SK-N-SH (cell line): ENCODE results near the gene ASCC1. TPM values are rescaled to one million over a fixed set of nuclear protein-coding genes. Genes with fewer than 3 reads are reported as not detected.

ENCODE experiments used
- CTCF ChIA-PET: fragments of 300-600, 350-600 bp; formaldehyde crosslinking; extraction: SDS; loops from one replicate; lab custom pipeline; 2021; lab: Yijun Ruan, JAX
- POLR2A ChIA-PET: fragments of 350-600 bp; sonication (Branson Sonifier 250); formaldehyde crosslinking; extraction: SDS; loops from one replicate; lab custom pipeline; 2020; ENCODE audit warnings: antibody characterized with exemption, inconsistent platforms; lab: Yijun Ruan, JAX
- DNase-seq: peaks from one replicate; pipeline ENCODE4 v3.0.0; 2012
- H2AFZ ChIP-seq: fragments of 200-600 bp; sonication (generic); 2 replicates; pipeline ENCODE4 v1.8.1; 2016; ENCODE audit warnings: antibody characterized with exemption, mild to moderate bottlenecking, low read depth
- H3F3A ChIP-seq: fragments of 200-600 bp; sonication (generic); replicated peaks from 2 replicates; pipeline ENCODE3; 2016; ENCODE audit warnings: antibody characterized with exemption, mild to moderate bottlenecking; ENCODE audit not compliant: insufficient read depth
- H3K27ac ChIP-seq, 2 experiments: fragments of 200-500 bp in 1 of 2; fragments of 200-600 bp in 1 of 2; sonication (Bioruptor generic) in 1 of 2; sonication (generic), shearing (Covaris generic) in 1 of 2; 2 replicates each; pipeline versions ENCODE4 v1.5.1 to v1.6.1; 2014 to 2016; ENCODE audit warnings: low read depth in 2 of 2, inconsistent platforms in 1 of 2, low read length in 1 of 2, mild to moderate bottlenecking in 1 of 2, mixed read lengths in 1 of 2
- H3K27me3 ChIP-seq: fragments of 200-600 bp; sonication (generic), shearing (Covaris generic); 2 replicates; pipeline ENCODE4 v1.6.1; 2016; ENCODE audit warnings: mixed run types; ENCODE audit not compliant: insufficient read depth
- H3K36me3 ChIP-seq, 2 experiments: fragments of 200-500 bp in 1 of 2; fragments of 200-600 bp in 1 of 2; sonication (Bioruptor generic) in 1 of 2; sonication (generic) in 1 of 2; replicated peaks in 1 of 2; 2 replicates each; pipeline versions ENCODE3 to v1.5.1; 2014 to 2016; ENCODE audit warnings: low read length in 1 of 2, mild to moderate bottlenecking in 1 of 2; ENCODE audit not compliant: insufficient read depth in 2 of 2, control insufficient read depth in 1 of 2
- H3K4me1 ChIP-seq, 2 experiments: fragments of 200-500 bp in 1 of 2; fragments of 200-600 bp in 1 of 2; sonication (Bioruptor generic) in 1 of 2; sonication (generic), shearing (Covaris generic) in 1 of 2; 2 replicates each; pipeline versions ENCODE4 v1.5.1 to v1.6.1; 2014 to 2016; ENCODE audit warnings: low read depth in 1 of 2, low read length in 1 of 2, mixed run types in 1 of 2; ENCODE audit not compliant: insufficient read depth in 2 of 2, control insufficient read depth in 1 of 2
- H3K4me2 ChIP-seq: fragments of 200-600 bp; sonication (generic), shearing (Covaris generic); 2 replicates; pipeline ENCODE4 v1.6.1; 2017; ENCODE audit warnings: mixed run types
- H3K4me3 ChIP-seq, 2 experiments: fragments of 200-500 bp in 1 of 2; fragments of 200-600 bp in 1 of 2; sonication (Bioruptor generic) in 1 of 2; sonication (generic), shearing (Covaris generic) in 1 of 2; 2 replicates each; pipeline versions ENCODE4 v1.5.1 to v1.8.1; 2014 to 2016; ENCODE audit warnings: low read depth in 2 of 2, inconsistent platforms in 1 of 2, low read length in 1 of 2, mild to moderate bottlenecking in 1 of 2, mixed read lengths in 1 of 2, moderate library complexity in 1 of 2
- H3K79me2 ChIP-seq: fragments of 200-600 bp; sonication (generic); 2 replicates; pipeline ENCODE4 v1.8.1; 2017; ENCODE audit warnings: mild to moderate bottlenecking; ENCODE audit not compliant: insufficient read depth
- H3K9ac ChIP-seq: fragments of 200-600 bp; sonication (generic); 2 replicates; pipeline ENCODE4 v1.6.1; 2017; ENCODE audit warnings: mixed run types
- H3K9me2 ChIP-seq: fragments of 200-600 bp; sonication (generic); 2 replicates; pipeline ENCODE4 v1.6.1; 2017; ENCODE audit warnings: mixed run types
- H3K9me3 ChIP-seq: fragments of 200-600 bp; sonication (generic); 2 replicates; pipeline ENCODE4 v1.6.1; 2017; ENCODE audit warnings: mixed run types, mild to moderate bottlenecking, moderate library complexity
- H4K20me1 ChIP-seq: fragments of 200-600 bp; sonication (generic); 2 replicates; pipeline ENCODE4 v1.6.1; 2017; ENCODE audit warnings: mild to moderate bottlenecking, mixed run types; ENCODE audit not compliant: insufficient read depth
- CHD2 ChIP-seq: fragments of 150-350 bp; IDR thresholded peaks from 2 replicates; pipeline ENCODE4 v1.6.1; 2018; ENCODE audit warnings: low read length; ENCODE audit not compliant: partially characterized antibody
- EP300 ChIP-seq, 2 experiments: IDR thresholded peaks; 2 replicates each; pipeline versions ENCODE4 v1.4.0 to v1.6.1; 2012; ENCODE audit warnings: borderline replicate concordance in 1 of 2, low read depth in 1 of 2, low read length in 1 of 2
- EZH2phosphoT487 ChIP-seq: fragments of 200-600 bp; sonication (generic); IDR thresholded peaks from 2 replicates; pipeline ENCODE4 v1.6.1; 2017; ENCODE audit warnings: low read depth, mixed run types, mild to moderate bottlenecking, antibody characterized with exemption, moderate library complexity, borderline replicate concordance
- NRF1 ChIP-seq: IDR thresholded peaks from 2 replicates; pipeline ENCODE4 v1.6.1; 2012; ENCODE audit warnings: low read depth, mild to moderate bottlenecking, low read length
- POLR2AphosphoS5 ChIP-seq: IDR thresholded peaks from 2 replicates; pipeline ENCODE4 v1.6.1; 2012; ENCODE audit warnings: low read depth, low read length
- RCOR1 ChIP-seq: fragments of 150-350 bp; IDR thresholded peaks from 2 replicates; pipeline ENCODE4 v1.6.1; 2017; ENCODE audit warnings: antibody characterized with exemption, low read length
- SIN3A ChIP-seq: IDR thresholded peaks from 2 replicates; pipeline ENCODE4 v1.6.1; 2012; ENCODE audit warnings: low read depth, mild to moderate bottlenecking, low read length, moderate library complexity, borderline replicate concordance
- TAF1 ChIP-seq: IDR thresholded peaks from 2 replicates; pipeline ENCODE4 v1.6.1; 2012; ENCODE audit warnings: low read depth, mild to moderate bottlenecking, low read length, moderate library complexity, borderline replicate concordance
- WGBS: methylation state at CpG from one replicate; pipeline ENCODE4 v1.1.6; 2017; ENCODE audit warnings: low lambda C conversion rate; 5-methylcytosine and 5-hydroxymethylcytosine counted together
- polyA plus RNA-seq, 3 experiments: library from polyadenylated mRNA; depleted of rRNA; stranded (reverse); fragments of >200 nt; gene quantifications; 2 replicates each; pipeline ENCODE4 v1.2.3, GENCODE V29; 2012
- TF ChIP-seq, protein P1 (sequence below): IDR thresholded peaks from 2 replicates; pipeline ENCODE4; 2012
- TF ChIP-seq, protein P2 (sequence below): IDR thresholded peaks from 2 replicates; pipeline ENCODE4 v1.4.0; 2012; ENCODE audit warnings: low read depth, borderline replicate concordance
- TF ChIP-seq, protein P3 (sequence below): fragments of 150-350 bp; IDR thresholded peaks from 2 replicates; pipeline ENCODE4 v1.6.1; 2016; ENCODE audit warnings: mild to moderate bottlenecking, low read depth, low read length
- TF ChIP-seq, protein P4 (sequence below): IDR thresholded peaks from 2 replicates; pipeline ENCODE4 v1.6.1; 2012; ENCODE audit warnings: mild to moderate bottlenecking, low read depth, low read length, moderate library complexity
- TF ChIP-seq, protein P5 (sequence below): IDR thresholded peaks from 2 replicates; pipeline ENCODE4 v1.4.0; 2012; ENCODE audit warnings: low read depth

Gene ASCC1
- polyA plus RNA-seq, 1 of the 3 experiments (the other 2 are of a cell fraction) = 15.0 TPM

DNA sequence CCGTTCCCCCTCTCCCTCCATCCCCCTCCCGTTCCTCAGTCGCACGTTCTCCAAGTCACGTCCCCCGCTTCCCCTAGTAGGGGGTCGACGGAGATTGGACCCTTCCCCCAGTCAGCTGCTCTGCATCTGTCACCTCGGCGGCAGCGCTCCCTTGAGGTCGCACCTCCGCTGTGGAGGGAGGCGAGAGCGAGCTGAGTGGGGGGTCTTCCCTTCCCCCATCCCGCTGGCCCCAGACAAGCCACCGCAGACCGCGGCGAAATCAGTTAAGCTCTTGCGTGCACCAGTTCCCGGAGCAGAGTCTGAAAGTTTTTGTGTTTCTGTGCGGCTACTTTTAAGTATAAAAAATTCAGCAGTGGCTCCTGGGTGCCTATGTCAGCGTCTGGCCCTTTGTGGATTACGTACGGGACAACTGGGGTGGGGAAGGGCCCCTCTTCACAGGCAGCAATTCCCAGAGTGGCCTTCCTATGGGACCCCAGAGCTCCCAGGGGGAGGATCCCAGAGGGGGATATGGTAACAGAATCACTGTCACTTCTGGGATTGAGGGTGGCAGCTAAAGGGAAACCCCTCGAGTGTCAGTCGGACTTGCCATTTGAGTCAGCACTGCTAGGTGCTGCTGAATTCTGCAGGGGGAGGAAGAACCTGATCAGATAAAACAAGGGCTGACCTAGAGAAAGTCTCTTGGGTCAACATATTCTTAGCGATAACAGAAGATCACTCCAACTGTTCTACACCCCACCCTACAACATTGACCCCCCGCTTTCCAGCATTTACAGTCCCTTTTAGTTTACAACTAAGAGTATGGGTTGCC, 45.1 kb upstream of the ASCC1 start:
- Histone ChIP-seq H3K9me3 (no peaks in the 10 kb centered on the region), H3K27ac (peak overlapping the region in 1 of 2 experiments; percentile 96; a peak in 3 of 4 replicates), H3K4me2 (peak overlapping the region; percentile 77), H3K36me3 (no peaks in the 10 kb centered on the region), H3K27me3 (no peaks in the 10 kb centered on the region), H3K9ac (peak overlapping the region; percentile 59), H3F3A (no peaks in the 10 kb centered on the region), H3K79me2 (no peaks in the 10 kb centered on the region), H3K9me2 (no peaks in the 10 kb centered on the region), H2AFZ (peak overlapping the region; percentile 90), H3K4me1 (peaks cover 20 to 28% of the 10 kb centered on the region in 2 experiments), H4K20me1 (no peaks in the 10 kb centered on the region), H3K4me3 (peak overlapping the region; percentile 52 to 64)
- WGBS = 11% methylated on average over 14 of the region's 30 CpGs
- peak; percentile 57 for DNase-seq
- POLR2A ChIA-PET = interaction anchor here (0.7 to 8.8 kb wide), 7 partner anchors 9 to 187 kb away, joined by 3 to 174 read pairs (median 10); partner anchors contain the start of gene DDIT4
- CTCF ChIA-PET = interaction anchor here (0.7 to 8.2 kb wide), 10 partner anchors 9 to 76 kb away, joined by 3 to 70 read pairs (median 4); partner anchors contain the start of gene DDIT4
- 0 out of 2 replicates have a peak, but pooled peaks have one; percentile 7 for TF ChIP-seq RCOR1
- peak; percentile 84 for TF ChIP-seq CHD2
- TF ChIP-seq, protein P1, sequence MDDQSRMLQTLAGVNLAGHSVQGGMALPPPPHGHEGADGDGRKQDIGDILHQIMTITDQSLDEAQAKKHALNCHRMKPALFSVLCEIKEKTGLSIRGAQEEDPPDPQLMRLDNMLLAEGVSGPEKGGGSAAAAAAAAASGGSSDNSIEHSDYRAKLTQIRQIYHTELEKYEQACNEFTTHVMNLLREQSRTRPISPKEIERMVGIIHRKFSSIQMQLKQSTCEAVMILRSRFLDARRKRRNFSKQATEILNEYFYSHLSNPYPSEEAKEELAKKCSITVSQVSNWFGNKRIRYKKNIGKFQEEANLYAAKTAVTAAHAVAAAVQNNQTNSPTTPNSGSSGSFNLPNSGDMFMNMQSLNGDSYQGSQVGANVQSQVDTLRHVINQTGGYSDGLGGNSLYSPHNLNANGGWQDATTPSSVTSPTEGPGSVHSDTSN = no peak; the same call in 1 of the 2 replicates
- TF ChIP-seq SIN3A = no peak; the same call in 1 of the 2 replicates
- 0 out of 2 replicates have a peak, but pooled peaks have one; percentile 27 for TF ChIP-seq TAF1
- 0 out of 2 replicates have a peak, but pooled peaks have one; percentile 40 for TF ChIP-seq POLR2AphosphoS5
- TF ChIP-seq, protein P2, sequence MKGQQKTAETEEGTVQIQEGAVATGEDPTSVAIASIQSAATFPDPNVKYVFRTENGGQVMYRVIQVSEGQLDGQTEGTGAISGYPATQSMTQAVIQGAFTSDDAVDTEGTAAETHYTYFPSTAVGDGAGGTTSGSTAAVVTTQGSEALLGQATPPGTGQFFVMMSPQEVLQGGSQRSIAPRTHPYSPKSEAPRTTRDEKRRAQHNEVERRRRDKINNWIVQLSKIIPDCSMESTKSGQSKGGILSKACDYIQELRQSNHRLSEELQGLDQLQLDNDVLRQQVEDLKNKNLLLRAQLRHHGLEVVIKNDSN = no peak
- TF ChIP-seq EZH2phosphoT487 = no peak

DNA sequence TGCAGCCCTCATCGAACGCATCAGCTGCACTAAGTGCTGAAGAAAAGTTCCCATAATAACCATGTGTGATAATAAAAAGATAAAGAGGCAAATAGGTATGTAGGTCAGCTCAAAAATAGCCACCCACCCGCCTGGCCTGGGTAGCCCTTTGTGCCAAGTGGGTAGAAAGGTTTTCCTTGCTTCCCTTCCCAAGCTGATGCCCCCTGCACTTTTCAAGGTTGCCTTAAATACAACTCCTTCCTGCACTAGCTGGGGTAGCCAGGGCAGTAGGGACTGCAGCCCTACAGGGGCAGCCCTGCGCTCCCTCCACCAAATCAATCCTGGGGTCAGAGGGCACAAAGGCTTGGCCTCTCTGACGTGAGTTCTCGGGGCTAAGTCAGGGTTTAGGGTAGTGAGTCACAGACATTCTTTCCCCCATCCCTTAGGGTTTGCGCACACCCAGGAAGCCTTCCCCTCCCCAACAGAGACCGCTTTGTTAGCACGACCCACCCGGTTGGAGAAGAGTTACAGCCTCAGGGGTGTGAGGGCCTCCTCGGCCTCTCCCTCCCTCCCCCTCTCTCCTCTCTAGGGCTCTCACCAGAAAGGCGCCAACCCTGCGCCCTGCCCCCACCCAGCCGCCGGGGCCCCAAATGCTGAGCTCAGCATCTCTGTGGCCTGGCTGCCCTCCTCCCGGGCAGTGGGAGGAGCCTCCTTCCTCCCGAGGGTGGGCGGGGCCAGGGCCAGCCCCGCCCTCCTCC, 44.3 kb upstream of the ASCC1 start:
- ChIA-PET POLR2A (interaction anchor here (0.7 to 8.8 kb wide), 9 partner anchors 9 to 187 kb away, joined by 3 to 174 read pairs (median 5); partner anchors contain the start of gene DDIT4), CTCF (interaction anchor here (0.9 to 8.2 kb wide), 11 partner anchors 10 to 364 kb away, joined by 3 to 70 read pairs (median 5); partner anchors contain the start of gene DDIT4)
- Histone ChIP-seq H3K27me3 (no peaks in the 10 kb centered on the region), H3F3A (no peaks in the 10 kb centered on the region), H4K20me1 (no peaks in the 10 kb centered on the region), H3K4me3 (peak overlapping the region; percentile 52 to 64; a peak in 3 of 4 replicates), H3K9me2 (no peaks in the 10 kb centered on the region), H3K9ac (peak overlapping the region; percentile 59; the same call in 1 of the 2 replicates), H2AFZ (peak overlapping the region; percentile 90; the same call in 1 of the 2 replicates), H3K4me2 (peak overlapping the region; percentile 77), H3K9me3 (no peaks in the 10 kb centered on the region), H3K4me1 (peaks cover 20 to 28% of the 10 kb centered on the region in 2 experiments), H3K36me3 (no peaks in the 10 kb centered on the region), H3K27ac (peak overlapping the region; percentile 41 to 96; a peak in 3 of 4 replicates), H3K79me2 (no peaks in the 10 kb centered on the region)
- 25% methylated on average over 15 of the region's 19 CpGs for WGBS
- peak; percentile 95 for DNase-seq
- TF ChIP-seq, protein P1 = no peak
- TF ChIP-seq NRF1 (no peak), EP300 (IDR thresholded peaks at IDR 0.05; ENCODE audit: borderline replicate concordance in 1 of 2, low read depth in 1 of 2, low read length in 1 of 2) (no peak)
- TF ChIP-seq, protein P3, sequence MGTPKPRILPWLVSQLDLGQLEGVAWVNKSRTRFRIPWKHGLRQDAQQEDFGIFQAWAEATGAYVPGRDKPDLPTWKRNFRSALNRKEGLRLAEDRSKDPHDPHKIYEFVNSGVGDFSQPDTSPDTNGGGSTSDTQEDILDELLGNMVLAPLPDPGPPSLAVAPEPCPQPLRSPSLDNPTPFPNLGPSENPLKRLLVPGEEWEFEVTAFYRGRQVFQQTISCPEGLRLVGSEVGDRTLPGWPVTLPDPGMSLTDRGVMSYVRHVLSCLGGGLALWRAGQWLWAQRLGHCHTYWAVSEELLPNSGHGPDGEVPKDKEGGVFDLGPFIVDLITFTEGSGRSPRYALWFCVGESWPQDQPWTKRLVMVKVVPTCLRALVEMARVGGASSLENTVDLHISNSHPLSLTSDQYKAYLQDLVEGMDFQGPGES = no peak
- TF ChIP-seq, protein P4, sequence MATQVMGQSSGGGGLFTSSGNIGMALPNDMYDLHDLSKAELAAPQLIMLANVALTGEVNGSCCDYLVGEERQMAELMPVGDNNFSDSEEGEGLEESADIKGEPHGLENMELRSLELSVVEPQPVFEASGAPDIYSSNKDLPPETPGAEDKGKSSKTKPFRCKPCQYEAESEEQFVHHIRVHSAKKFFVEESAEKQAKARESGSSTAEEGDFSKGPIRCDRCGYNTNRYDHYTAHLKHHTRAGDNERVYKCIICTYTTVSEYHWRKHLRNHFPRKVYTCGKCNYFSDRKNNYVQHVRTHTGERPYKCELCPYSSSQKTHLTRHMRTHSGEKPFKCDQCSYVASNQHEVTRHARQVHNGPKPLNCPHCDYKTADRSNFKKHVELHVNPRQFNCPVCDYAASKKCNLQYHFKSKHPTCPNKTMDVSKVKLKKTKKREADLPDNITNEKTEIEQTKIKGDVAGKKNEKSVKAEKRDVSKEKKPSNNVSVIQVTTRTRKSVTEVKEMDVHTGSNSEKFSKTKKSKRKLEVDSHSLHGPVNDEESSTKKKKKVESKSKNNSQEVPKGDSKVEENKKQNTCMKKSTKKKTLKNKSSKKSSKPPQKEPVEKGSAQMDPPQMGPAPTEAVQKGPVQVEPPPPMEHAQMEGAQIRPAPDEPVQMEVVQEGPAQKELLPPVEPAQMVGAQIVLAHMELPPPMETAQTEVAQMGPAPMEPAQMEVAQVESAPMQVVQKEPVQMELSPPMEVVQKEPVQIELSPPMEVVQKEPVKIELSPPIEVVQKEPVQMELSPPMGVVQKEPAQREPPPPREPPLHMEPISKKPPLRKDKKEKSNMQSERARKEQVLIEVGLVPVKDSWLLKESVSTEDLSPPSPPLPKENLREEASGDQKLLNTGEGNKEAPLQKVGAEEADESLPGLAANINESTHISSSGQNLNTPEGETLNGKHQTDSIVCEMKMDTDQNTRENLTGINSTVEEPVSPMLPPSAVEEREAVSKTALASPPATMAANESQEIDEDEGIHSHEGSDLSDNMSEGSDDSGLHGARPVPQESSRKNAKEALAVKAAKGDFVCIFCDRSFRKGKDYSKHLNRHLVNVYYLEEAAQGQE = no peak
- TF ChIP-seq, protein P5, sequence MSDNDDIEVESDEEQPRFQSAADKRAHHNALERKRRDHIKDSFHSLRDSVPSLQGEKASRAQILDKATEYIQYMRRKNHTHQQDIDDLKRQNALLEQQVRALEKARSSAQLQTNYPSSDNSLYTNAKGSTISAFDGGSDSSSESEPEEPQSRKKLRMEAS = no peak
